ENCODE data around the gene ALPP.
A peak's percentile ranks its signal among the peaks of the same experiment; 100 is the strongest.
"Not testable (repeated sequence)": the region's sequence is repeated elsewhere in the genome, so short reads cannot be mapped to it uniquely, and the experiment has no call there.

The ALPP gene

DNA sequence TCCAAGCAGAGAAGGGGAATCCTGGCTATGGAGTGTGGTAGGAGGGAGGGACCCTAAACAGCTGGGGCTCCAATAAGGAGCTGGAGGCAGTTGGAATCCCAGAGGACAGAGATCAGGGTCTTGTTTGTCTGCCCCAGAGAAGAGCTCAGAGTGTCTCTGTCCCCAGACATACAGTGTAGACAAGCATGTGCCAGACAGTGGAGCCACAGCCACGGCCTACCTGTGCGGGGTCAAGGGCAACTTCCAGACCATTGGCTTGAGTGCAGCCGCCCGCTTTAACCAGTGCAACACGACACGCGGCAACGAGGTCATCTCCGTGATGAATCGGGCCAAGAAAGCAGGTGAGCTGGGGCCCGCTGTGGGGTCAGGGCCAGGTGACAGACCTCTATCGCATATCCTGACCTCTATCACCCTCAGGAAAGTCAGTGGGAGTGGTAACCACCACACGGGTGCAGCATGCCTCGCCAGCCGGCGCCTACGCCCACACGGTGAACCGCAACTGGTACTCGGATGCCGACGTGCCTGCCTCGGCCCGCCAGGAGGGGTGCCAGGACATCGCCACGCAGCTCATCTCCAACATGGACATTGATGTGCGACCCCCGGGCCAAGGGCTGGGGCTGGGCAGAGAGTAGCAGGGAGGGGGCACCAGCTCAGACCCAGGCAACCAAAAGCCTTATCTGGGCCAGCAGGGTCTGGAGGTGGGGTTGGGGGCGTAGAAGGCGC lies 29.0 kb downstream of the ALPP start:
- DNase-seq: not testable (repeated sequence)

DNA sequence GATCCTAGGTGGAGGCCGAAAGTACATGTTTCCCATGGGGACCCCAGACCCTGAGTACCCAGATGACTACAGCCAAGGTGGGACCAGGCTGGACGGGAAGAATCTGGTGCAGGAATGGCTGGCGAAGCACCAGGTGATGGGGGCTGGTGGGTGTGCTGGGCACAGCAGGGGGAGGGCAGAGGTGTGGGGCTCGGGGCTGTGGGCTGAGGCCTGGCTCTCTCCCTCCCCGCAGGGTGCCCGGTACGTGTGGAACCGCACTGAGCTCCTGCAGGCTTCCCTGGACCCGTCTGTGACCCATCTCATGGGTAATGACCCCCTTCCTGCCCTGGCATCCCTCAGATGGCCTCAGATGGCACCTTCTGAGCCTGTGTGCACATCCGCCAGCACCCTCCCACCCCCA lies 29.7 kb downstream of the ALPP start:
- DNase-seq: not testable (repeated sequence)

DNA sequence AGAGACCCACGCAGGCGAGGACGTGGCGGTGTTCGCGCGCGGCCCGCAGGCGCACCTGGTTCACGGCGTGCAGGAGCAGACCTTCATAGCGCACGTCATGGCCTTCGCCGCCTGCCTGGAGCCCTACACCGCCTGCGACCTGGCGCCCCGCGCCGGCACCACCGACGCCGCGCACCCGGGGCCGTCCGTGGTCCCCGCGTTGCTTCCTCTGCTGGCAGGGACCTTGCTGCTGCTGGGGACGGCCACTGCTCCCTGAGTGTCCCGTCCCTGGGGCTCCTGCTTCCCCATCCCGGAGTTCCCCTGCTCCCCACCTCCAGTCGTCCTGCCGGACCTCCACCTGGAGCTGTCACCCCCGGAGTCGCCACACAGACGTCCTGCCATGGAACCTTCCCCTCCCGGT lies 31.1 kb downstream of the ALPP start:
- DNase-seq: not testable (repeated sequence)

DNA sequence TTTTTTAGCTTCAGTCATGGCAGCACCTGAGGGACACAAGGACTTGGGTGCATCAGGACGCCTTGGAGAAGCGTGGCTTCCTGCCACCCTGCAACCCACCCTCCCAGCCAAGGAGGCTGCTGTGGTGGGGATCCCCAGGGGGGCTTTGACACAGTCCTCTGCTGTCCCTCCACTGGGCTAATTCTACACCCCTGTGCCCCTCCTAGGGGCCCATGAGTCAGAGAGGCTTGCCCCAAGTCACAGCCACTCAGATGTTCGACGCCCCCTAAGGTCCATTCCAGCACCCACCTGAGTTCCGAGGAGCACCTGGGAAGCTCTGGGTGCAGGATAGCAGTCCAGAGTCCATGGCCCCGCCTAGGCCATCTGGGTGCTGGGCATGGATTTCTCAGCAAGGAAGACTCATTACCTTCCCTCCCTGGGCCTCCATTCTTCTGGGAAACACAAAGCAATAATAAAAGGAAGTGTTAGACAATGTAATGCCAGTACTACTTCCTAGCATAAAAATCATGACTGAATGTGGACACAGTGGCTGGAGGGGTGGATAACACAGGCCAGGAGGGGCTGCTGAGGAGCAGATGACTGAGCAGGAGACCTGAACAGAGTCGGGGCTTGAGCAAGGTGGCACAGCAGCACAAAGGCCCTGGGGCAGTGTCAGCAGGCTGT lies 31.8 kb downstream of the ALPP start:
- no peak for DNase-seq

DNA sequence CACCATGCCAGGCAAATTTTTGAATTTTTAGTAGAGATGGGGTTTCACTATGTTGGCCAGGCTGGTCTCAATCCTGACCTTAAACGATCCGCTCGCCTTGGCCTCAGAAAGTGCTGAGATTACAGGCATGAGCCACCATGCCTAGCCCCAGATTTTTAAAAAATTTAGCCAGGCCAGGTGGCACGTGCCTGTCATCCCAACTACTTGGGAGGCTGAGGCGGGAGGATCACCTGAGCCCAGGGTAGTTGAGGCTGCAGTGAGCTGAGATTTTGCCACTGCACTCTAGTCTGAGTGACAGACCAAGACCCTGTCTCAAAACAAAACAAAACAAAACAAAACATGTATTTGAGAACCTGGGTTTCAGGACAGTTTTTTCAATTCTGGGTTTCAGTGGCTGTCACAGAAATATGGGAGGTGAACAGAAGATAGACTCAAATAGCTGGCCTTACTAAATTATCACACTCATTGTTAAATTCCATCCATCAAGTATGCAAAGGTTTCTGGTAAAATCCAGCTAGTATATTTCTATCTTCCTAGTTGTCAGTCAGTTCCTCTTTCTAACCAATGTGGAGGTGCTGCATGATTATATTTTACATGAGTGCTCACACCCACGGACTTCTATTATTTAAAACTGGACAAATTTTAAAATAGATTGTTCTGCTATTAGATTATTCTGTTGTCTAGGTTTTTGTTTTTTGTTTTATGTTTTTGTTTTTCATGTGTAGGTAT lies 33.5 kb downstream of the ALPP start:
- no peak for DNase-seq

DNA sequence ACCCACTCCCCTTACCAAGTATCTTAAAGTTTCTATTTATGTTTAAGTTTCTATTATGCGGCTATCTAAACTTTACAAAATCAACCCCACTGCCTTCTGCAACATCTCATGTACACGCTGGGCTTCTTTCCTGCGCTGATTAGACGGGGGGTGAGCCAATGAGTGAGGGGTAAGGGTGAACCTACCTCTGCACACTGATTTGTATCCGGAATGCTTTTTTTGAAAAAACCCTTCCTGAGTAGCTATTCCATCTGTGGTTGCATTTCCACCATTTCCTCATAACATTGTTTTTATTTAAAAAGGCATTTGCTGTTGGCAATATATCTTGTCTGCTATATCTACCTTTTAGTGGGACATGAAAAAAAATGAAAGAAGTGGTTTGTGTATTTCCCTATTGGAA lies 34.4 kb downstream of the ALPP start:
- DNase-seq: no peak

DNA sequence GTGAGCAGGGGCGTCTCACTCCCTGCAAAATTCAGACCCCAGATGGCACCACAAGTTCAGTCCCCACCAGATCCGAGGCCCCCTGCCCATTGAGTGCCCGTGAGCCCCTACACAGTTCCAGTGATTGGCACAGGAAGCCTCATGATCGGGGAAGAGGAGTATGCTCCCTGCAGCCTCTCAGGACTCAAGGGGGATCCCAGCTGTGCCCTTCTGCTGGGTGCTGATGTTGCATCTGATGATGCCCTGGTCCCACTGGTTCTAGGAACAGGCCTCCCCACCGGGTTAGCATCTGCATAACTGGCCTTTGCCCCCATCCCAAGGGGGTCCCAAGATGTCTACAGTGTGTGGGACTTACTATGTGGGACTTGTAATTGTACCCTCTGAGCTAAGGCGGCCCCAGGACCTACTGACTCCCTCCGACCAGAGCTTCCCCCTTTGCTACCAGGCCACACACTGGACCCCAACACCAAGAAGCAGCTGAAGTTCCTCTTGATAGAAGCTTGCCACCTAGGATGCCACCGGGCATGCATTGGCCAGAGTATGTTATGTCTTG lies 36.7 kb downstream of the ALPP start:
- no peak for DNase-seq

DNA sequence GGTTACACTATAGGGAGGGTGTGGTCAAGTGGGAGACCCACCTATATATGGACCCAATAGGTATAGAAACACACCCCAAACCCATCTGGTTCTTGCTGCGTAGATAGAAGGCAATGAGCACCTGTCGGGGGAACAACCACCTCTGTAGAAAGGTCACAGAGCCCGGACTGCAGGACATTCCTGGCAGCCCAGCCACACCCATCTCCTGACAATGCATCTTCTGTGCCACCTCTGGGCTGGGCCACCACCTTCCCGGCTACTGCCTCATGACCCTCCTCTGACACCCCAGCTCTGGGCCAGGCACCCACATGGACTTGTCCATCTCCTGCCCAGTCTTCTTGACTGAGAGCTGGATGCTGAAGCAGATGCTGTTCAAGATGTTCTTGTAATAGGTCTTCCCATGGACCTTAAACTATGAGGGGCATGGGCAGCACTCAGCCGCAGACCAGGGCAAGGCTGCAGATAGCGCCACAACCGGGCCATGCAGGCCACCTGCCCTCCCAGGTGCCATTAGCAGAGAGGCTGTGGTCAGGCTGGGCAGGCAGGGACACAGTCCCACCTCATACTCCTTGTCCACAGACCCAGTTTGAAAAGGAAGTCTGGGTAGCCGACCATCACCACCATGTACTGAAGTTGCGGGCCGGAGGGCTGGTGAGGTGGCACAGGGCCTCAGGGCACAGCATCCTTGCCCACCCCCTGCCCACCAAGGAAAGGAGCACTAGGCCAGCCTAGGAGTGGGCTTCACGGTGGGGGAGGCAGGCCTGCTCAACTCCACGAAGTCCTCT lies 37.4 kb downstream of the ALPP start:
- no peak for DNase-seq

DNA sequence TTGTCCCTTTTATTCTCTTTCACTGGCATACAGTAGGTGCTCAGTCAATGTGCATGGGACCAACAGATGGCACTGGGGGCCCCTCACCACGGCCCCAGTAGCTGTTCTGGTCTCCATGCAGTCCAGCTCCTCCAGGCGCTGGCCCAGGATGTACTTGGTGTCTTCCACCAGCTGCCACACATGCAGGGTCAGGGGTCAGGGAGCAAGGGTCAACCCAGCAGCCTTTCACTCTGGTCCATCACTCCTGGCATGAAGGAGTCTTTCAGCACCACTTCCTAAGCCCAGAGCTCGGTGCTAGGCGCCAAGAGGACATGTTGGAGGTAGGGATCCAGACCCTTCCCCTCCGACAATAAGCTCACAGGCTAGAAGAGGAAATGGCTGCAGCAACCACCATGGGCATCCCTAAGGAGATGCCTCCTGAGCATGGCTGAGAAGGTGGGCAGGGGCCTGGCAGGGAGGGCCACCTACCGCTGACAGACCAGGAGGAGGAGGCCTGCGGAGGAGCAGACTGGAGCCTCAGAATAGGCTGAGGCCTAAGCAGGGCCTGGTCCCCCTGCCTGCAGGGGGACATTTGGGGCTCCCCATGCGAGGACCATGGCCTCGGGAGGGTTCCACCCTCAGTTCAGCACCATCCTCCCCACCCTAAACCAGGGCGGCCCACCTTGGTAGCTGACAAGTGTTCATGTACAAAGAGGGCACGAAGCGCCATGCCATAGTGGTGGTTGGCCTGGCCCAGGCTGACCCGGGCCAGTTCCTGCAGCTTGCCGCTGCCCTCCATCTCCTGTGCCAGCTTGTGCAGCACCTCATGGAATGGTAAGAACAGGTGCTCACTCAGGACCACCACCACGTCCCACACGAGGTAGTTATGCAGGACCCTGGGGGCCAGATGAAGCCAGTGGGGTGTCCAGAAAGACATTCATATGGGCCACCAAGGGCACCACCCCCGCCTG lies 38.2 kb downstream of the ALPP start:
- no peak for DNase-seq

DNA sequence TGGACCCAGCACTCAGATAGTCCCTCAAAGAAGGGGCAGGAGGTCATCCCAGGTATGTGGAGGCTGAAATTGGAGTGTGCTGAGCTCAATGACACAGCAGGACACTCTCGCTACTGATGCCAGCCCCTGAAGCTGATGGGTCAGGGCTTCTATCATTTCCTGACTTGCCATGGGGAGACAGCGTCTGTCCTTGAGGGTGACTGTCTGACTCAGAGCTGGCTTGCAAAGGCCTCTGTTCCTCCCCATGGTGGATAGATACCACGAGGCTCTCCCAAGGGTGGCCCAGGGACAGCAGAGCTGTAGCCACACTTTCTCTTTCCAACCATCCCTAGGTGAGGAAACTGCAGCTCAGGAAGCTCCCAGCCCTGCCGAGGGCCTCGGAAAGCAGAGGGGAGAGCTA lies 38.9 kb downstream of the ALPP start:
- DNase-seq: no peak

DNA sequence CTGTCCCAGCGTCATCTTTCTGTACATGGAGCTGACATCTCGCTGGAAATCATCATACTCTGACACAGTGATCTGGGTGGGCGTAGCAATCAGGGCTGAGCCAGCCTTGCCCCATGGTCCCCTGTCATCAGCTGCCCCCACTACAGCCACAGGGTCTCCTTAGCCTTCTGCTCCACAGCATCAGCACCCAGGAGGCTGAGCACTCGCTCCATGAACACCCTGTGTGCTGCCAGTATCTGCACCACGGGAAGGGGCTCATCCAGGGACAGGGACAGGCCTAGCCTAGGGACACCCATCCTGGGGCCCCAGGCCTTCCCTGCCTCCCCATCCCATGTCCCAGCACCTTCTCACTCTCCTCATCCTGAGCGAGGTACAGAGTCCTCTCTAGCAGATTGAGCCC lies 39.5 kb downstream of the ALPP start:
- no peak for DNase-seq

DNA sequence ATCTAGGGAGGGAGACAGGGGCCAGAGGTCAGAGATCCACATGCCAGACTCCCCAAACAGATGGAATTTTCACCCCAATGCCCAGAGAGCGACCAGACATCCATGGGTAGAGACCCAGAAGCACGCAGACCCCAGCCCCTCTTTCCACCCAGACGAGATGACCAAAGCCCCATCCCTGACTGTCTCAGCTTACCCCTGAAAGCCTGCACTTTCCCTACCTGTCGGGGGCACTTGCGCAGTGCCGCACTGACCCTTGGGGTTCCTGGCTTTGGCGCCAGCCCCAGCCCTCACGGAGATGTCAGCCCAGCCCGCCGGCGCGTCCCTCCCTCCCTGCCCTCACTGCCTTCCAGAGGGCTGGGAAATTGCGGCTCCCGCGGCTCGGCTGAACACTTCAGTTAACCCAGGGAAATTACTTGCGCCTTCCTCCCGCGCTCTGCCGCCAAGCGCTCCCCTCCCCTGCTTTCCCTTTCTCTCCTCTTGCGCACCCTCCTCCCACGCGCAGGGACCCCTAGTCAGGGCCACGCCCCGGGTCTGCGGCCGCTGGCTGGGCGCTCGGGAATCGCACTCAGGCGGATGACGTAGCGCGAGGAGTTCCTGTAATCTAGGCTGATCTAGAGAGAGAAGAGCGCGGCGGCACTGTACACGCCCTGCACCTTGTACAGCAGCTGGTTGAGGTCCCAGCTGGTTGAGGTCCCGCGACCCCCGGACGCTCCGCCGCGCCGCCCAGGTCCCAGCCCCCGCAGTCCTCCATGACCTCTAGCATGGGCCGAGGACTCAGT lies 40.1 kb downstream of the ALPP start:
- no peak for DNase-seq

DNA sequence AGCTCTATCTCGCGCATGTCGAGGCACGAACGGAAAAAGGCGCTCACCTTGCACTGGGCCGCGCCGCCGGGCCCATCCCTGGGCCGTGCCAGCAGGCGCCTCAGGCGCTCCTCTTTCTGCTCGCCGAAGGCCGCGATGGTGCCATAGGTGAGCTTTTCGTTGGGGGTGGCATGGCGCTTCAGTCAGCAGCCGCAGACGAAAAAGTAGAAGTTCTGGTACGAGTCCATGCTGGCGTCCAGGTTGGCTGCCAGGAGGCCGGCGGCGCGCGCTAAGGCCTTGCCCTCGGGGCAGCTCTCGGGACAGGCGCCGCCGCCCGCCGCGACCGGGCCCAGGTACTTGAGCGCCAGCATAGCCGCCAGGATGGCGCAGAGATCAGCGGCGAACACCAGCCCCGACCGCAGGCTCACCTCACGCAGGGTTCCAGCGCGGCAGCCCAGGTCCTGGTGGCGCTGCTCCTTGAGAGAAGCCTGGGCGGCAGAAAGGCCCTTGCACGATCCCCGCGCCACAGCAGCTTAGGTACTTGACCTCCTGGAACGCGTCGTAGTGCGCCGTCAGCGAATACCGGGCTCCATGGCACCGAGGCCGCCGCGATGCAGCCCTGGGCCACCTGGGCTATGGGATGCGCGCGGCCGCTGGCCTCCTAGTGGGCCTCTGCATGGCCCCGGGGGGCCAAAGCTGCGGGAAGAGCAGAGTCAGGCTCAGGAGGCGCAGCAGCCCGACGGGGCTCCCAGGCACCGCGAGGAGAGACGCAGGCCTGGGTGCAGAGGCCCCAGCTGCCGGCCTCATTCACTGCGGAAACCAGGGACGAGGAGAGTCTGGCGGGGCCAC lies 40.9 kb downstream of the ALPP start:
- DNase-seq: no peak

DNA sequence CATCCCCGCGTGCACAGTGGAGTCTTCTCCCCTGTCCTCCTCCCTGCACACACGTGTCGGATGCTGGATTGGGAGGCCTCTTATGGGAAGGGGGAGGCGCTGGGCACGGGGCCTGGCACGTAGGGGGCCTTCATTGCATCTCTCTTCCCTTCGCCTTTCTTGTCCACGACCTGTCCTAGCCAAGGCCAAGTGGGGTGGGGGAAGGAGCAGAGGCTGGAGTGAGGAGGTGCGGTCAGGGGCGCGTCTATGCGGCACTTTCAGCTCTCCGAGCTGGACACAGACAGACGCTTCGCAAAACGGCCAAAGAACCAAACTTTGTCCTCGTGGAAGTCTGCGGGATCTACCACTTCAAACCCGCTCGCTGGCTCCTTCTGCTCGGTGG lies 41.5 kb downstream of the ALPP start:
- DNase-seq: no peak

DNA sequence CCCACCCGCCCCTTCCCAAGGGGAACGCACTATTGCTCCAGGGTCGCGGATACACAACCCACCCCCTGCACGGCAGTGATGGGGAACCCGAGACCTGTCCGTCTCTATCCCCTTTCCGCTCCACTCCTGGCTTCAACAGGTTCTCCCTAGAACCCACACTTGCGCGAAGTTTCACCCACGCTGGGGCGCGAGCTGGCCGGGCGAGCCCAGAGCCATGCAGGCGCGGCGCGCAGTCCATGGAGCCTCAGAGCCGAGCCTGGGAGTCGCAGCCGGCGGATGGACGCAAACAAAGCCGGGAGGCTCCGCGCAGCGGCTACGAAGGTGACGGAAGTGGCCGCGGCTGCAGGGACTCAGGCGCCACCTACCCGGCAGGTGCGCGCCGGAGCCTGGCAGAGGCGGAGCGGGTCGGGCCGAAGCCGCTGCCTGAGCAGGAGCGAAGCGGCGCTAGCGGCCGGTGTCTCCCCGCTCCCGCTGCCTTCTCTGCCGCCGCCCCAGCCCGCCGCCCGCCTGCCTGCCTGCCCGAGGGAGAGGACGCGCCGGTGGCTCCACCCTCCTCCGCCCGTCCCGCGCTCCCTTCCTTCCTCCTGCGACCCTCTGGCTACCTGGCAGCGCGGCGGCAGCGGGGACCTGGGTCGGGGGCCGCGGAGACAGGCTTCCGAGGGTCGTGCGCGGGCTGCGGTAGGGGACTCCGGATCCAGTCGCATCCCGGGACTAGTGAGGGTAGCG lies 42.1 kb downstream of the ALPP start:
- peak; percentile 27 for DNase-seq

DNA sequence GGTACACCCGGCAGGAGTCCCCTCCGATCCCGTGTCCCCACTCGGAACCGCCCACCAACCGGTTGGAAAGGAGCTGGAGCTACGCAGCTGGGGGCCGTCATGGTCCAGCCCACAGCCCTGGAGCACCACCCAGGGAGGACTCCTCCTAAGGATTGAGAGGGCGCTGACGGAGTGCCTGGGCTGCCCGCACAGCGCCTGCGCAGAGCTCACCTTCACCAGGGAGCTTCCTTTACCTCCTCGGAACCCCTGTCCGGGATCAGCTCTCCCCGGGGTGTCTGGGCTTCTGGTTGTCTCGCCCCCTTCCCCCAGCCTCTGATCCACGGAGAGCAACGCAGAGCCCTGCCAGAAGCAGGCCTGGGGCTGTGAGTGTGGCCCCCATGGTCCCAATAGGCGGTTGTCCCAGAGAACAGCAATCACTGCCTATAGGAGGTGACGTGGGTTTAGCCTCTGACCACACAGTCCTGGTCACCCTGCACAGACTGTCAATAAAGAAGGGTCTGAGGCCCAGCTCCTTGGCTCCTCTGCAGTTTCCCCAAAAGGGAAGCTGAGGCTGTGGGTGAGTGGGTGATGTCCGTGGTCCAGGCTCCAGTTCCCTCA lies 42.7 kb downstream of the ALPP start:
- no peak for DNase-seq

DNA sequence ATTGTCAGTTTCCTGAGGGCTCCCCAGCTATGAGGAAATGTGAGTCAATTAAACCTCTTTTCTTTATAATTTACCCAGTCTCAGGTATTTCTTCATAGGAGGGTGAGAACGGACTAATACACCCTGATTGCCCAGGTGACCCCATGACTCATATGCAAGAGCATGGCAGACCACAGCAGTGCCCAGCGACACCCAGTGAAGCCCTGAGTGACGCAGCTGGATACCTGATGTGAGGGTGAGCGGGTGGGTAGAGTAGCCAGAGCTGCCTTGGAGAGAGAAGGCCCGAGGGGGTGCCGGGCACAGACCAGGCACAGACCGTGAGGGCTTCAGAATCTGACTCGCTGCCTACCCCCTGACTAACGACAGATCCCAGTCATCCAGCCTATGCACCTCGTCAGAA lies 43.5 kb downstream of the ALPP start:
- no peak for DNase-seq

DNA sequence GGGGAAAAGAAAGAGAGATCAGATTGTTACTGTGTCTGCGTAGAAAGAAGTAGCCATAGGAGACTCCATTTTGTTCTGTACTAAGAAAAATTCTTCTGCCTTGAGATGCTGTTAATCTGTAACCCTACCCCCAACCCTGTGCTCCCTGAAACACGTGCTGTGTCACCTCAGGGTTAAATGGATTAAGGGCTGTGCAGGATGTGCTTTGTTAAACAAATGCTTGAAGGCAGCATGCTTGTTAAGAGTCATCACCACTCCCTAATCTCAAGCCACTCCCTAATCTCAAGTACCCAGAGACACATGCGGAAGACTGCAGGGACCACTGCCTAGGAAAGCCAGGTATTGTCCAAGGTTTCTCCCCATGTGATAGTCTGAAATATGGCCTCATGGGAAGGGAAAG lies 44.4 kb downstream of the ALPP start:
- DNase-seq: not testable (repeated sequence)

DNA sequence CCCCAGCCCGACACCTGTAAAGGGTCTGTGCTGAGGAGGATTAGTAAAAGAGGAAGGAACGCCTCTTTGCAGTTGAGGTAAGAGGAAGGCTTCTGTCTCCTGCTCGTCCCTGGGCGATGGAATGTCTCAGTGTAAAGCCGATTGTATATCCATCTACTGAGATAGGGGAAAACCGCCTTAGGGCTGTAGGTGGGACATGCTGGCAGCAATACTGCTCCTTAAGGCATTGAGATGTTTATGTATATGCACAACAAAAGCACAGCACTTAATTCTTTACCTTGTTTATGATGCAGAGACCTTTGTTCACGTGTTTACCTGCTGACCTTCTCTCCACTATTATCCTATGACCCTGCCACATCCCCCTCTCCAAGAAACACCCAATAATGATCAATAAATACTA lies 44.9 kb downstream of the ALPP start:
- DNase-seq: not testable (repeated sequence)

Measured in CD4-positive, alpha-beta T cell treated with Interleukin-6 for 4 hours (primary cell).